Stomach (tissue), 4 donors: Measurements from ENCODE around the gene ACTL7B.

Experiments
- CTCF ChIP-seq, 7 experiments: fragments of 450-650 bp in 4 of 7; fragments of 200-600 bp in 3 of 7; sonication (generic) in 3 of 7; IDR thresholded peaks; one replicate each; pipeline ENCODE4 v1.5.1; 2016 to 2019; ENCODE audit warnings: antibody characterized with exemption in 7 of 7, control low read depth in 2 of 7, mild to moderate bottlenecking in 1 of 7
- POLR2A ChIP-seq, 4 donors: fragments of 450-650 bp; IDR thresholded peaks; one replicate each; pipeline ENCODE4 v1.6.1; 2016; ENCODE audit warnings: antibody characterized with exemption in 4 of 4, control low read depth in 2 of 4, mild to moderate bottlenecking in 1 of 4, moderate library complexity in 1 of 4

GRCh38 chr9:108845507-108845906 is 10.3 kb downstream of the ACTL7B start:
- TF ChIP-seq CTCF (IDR thresholded peaks at IDR 0.05) (no peak), POLR2A (IDR thresholded peaks at IDR 0.05) (no peak)
